Lower lobe of right lung (tissue), 2 donors: ENCODE measurements around the gene ALPG. TPM values are rescaled to one million over a fixed set of nuclear protein-coding genes. Genes with fewer than 3 reads are reported as not detected.
"Not testable (repeated sequence)": the region's sequence is repeated elsewhere in the genome, so short reads cannot be mapped to it uniquely, and the experiment has no call there.

Source experiments
- ATAC-seq, 2 donors: fragments of 200-7000 bp; cut with Tn5 transposase; one replicate each; pipeline ENCODE4 v1.9.1; 2020 to 2022; ENCODE audit warnings: mild to moderate bottlenecking in 2 of 2, moderate library complexity in 2 of 2
- DNase-seq: peaks from one replicate; pipeline ENCODE4 v3.0.0-alpha.2; 2020
- H3K27ac ChIP-seq: fragments of 200-600 bp; one replicate; pipeline ENCODE4 v1.8.0; 2022
- H3K27me3 ChIP-seq: fragments of 200-600 bp; one replicate; pipeline ENCODE4 v1.8.0; 2022; ENCODE audit warnings: low read depth
- H3K36me3 ChIP-seq: fragments of 200-600 bp; one replicate; pipeline ENCODE4 v1.8.0; 2022; ENCODE audit warnings: mild to moderate bottlenecking
- H3K4me1 ChIP-seq: fragments of 200-600 bp; one replicate; pipeline ENCODE4 v1.8.0; 2022
- H3K4me3 ChIP-seq: fragments of 200-600 bp; one replicate; pipeline ENCODE4 v1.8.0; 2022; ENCODE audit warnings: mild to moderate bottlenecking
- H3K9me3 ChIP-seq: fragments of 200-600 bp; one replicate; pipeline ENCODE4 v1.8.0; 2022
- CTCF ChIP-seq: fragments of 200-600 bp; IDR thresholded peaks from one replicate; pipeline ENCODE4 v1.8.0; 2022; ENCODE audit warnings: antibody characterized with exemption, mild to moderate bottlenecking
- intact Hi-C: fragments of 100-400 bp; cut with DNase I; formaldehyde crosslinking; loops from one replicate; pipeline ENCODE4 v1.11.0; 2022
- total RNA-seq: library from RNA; stranded (reverse); fragmentation: NEBNext Ultra II Directional; extraction: Animal tissue kit (Norgen Biotek cat#: 25700); gene quantifications from one replicate; pipeline ENCODE4 v1.2.1, GENCODE V29; 2021
- donor health status: DM: no; HTN: yes; CAD: no; lungs with severe emphysema.

The ALPG gene
- total RNA-seq, 1 donor from 2014 or later: 0.53 TPM

GRCh38 chr2:232420463-232421188 lies 14.0 kb downstream of the ALPG start:
- peaks cover 30% of the 10 kb centered on the region for H3K4me1 ChIP-seq
- intact Hi-C loops: no loop called here
- H3K27ac ChIP-seq: no peak overlapping the region
- peaks cover 8% of the 10 kb centered on the region for H3K9me3 ChIP-seq
- H3K36me3 ChIP-seq: no peaks in the 10 kb centered on the region
- no peak for TF ChIP-seq CTCF
- peak; percentile 58 for DNase-seq
- H3K27me3 ChIP-seq: peaks cover 66% of the 10 kb centered on the region
- peak overlapping the region; percentile 40 for H3K4me3 ChIP-seq
- ATAC-seq: peak; percentile 75 to 76

- H3K4me3 ChIP-seq: peak overlapping the region; percentile 40
- DNase-seq (peak; percentile 56), ATAC-seq (peak; percentile 48 to 53)
Observed at GRCh38 chr2:232421189-232421785, 14.6 kb downstream of the ALPG start.

GRCh38 chr2:232422051-232422450 lies 15.4 kb downstream of the ALPG start:
- intact Hi-C loops: no loop called here
- no peak overlapping the region for H3K27ac ChIP-seq
- H3K4me3 ChIP-seq: no peak overlapping the region
- peaks cover 8% of the 10 kb centered on the region for H3K9me3 ChIP-seq
- H3K27me3 ChIP-seq: peaks cover 55% of the 10 kb centered on the region
- DNase-seq: peak; percentile 9
- no peak for ATAC-seq
- H3K36me3 ChIP-seq: no peaks in the 10 kb centered on the region
- H3K4me1 ChIP-seq: peaks cover 30% of the 10 kb centered on the region
- TF ChIP-seq CTCF: no peak

More at GRCh38 chr2:232421189-232421785, 14.6 kb downstream of the ALPG start:
- intact Hi-C loops: no loop called here
- Histone ChIP-seq H3K27ac (no peak overlapping the region), H3K36me3 (no peaks in the 10 kb centered on the region), H3K27me3 (peaks cover 60% of the 10 kb centered on the region), H3K9me3 (peaks cover 8% of the 10 kb centered on the region), H3K4me1 (peaks cover 30% of the 10 kb centered on the region)
- TF ChIP-seq CTCF: no peak

GRCh38 chr2:232422996-232423395 lies 16.4 kb downstream of the ALPG start:
- peaks cover 30% of the 10 kb centered on the region for H3K4me1 ChIP-seq
- H3K27ac ChIP-seq, H3K36me3 ChIP-seq, intact Hi-C loops, ATAC-seq, H3K9me3 ChIP-seq, H3K4me3 ChIP-seq, DNase-seq: not testable (repeated sequence)
- peaks cover 50% of the 10 kb centered on the region for H3K27me3 ChIP-seq

GRCh38 chr2:232423407-232423806 lies 16.8 kb downstream of the ALPG start:
- intact Hi-C loops, H3K9me3 ChIP-seq, H3K27ac ChIP-seq, H3K36me3 ChIP-seq, H3K4me3 ChIP-seq, ATAC-seq, DNase-seq: not testable (repeated sequence)
- Histone ChIP-seq H3K4me1 (peaks cover 28% of the 10 kb centered on the region), H3K27me3 (peaks cover 46% of the 10 kb centered on the region)

- Histone ChIP-seq H3K4me1 (no peaks in the 10 kb centered on the region), H3K9me3 (no peaks in the 10 kb centered on the region), H3K27me3 (peaks cover 5% of the 10 kb centered on the region), H3K36me3 (no peaks in the 10 kb centered on the region), H3K4me3 (no peak overlapping the region), H3K27ac (no peak overlapping the region)
- ATAC-seq: peak in 1 of 2 donors; percentile 29
- DNase-seq: peak; percentile 25
- no peak for TF ChIP-seq CTCF
- intact Hi-C loops: no loop called here
Observed at GRCh38 chr2:232431705-232432590, 25.3 kb downstream of the ALPG start.
